Measurements from ENCODE around the gene TMA7.
A peak's percentile ranks its signal among the peaks of the same experiment; 100 is the strongest.
"Not testable (repeated sequence)": the region's sequence is repeated elsewhere in the genome, so short reads cannot be mapped to it uniquely, and the experiment has no call there.

TMA7 gene

GRCh38 chr3:48400824-48401433, 39.1 kb upstream of the TMA7 start:
- peak; percentile 16 for DNase-seq (ENCODE audit: extremely low read depth, low read depth)
- TF ChIP-seq CTCF (IDR thresholded peaks at IDR 0.05; ENCODE audit: low read depth, low read length): peak; percentile 69

- not testable (repeated sequence) for DNase-seq (ENCODE audit: extremely low read depth, low read depth)
Measured at GRCh38 chr3:48401434-48401901, 38.6 kb upstream of the TMA7 start.

- TF ChIP-seq CTCF (IDR thresholded peaks at IDR 0.05; ENCODE audit: low read depth, low read length): no peak
- DNase-seq (ENCODE audit: extremely low read depth, low read depth): peak; percentile 67
Measured at GRCh38 chr3:48402281-48402732, 37.8 kb upstream of the TMA7 start.

DNA sequence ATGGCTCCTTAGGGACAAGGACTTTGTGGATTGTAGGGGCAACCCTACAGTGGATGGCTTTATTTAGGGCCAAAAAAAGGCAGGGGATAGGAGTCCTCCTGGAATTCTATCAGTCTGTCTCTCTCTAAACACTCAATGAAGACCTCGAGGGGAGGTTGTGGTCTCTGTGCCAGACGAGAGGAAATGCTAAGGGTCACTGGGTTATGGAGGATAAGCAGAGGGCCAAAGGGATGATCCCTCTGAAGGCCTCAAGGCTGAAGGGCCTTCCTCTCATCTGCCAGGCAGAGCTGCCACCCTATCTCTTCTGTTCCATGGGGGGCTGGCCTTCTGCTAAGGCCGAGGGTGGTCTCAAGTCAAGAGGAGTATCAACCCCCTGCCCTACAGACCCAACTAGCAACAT, 37.1 kb upstream of the TMA7 start:
- DNase-seq (ENCODE audit: extremely low read depth, low read depth): no peak
- TF ChIP-seq CTCF (IDR thresholded peaks at IDR 0.05; ENCODE audit: low read depth, low read length): no peak

GRCh38 chr3:48403533-48404439, 36.3 kb upstream of the TMA7 start:
- no peak for DNase-seq (ENCODE audit: extremely low read depth, low read depth)
- TF ChIP-seq CTCF (IDR thresholded peaks at IDR 0.05; ENCODE audit: low read depth, low read length): no peak

DNA sequence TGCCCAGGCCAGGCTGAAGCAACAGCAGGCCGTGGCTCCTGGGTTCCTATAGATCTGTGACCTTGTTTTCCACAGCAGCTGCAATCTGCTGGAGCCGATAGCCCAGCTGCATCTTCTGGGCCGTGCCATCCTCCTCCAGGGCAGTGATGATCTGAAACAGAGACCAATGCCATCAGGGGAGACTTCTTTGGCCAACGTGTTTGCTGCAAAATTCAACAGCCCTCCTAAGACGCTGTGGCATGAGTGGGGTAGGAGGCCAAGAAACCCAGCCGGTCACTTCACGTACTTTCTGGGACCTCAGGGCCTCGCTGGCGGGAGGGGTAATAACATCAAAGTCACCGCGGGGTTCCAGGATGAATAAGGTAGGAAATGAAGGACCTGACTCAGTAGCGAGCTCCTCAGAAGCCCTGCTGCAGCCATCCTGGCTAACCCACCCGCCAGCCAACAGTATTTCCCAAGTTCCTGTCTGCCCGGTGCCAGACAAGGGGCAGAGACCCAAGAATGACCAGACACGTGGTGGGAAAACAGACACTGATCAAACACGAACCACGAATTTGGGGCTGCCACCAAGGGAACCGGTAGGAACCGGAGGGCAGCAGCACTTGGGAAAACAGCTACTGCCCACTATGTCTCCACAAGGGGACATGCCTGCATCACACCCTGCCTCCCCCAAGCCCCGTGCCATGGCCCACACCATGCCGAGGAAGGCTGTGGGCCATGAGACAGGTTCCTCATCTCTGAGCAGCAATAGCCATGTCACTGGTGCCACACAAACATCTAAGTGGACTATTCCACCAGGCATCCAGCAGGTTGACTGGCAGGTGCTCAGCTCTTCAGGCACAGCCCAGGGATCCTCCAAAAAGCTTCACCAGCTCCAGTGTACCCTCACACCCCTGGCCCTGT, 35.4 kb upstream of the TMA7 start:
- no peak for DNase-seq (ENCODE audit: extremely low read depth, low read depth)
- TF ChIP-seq CTCF (IDR thresholded peaks at IDR 0.05; ENCODE audit: low read depth, low read length): no peak

DNA sequence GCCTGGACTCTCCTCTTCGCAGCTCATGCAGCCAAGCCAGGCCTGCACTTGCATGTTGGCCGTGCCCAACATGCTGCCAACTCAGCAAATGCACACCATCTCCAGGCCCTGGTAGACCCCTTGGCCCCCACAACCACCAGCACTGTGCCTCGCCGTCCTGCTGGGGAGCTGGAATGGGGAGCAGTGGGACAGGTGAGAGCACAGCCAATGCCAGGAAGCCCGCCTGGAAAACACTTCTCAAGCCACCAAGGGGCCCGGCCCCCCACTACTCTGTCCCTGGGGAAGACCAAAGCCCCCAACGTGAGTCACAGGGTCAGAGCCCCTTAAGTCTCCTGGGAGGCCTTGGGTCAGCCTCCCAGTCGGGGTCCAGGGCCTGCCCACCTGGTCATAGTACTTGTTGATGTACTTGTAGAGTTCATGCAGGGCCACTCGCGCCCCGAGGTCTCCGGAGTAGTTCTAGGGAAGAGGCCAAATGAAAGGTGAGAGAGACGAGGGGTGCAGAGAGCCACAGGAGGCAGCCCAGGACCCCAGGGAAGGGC, 34.6 kb upstream of the TMA7 start:
- TF ChIP-seq CTCF (IDR thresholded peaks at IDR 0.05; ENCODE audit: low read depth, low read length): no peak
- DNase-seq (ENCODE audit: extremely low read depth, low read depth): no peak

All from AG09319 (cell line).